HUES64 (cell line): Measurements from ENCODE around the gene PHKB.

Source experiments
- H3K27ac ChIP-seq: 2 replicates; pipeline ENCODE4 v1.7.0; 2013; ENCODE audit warnings: low read depth, low read length, inconsistent platforms
- H3K27me3 ChIP-seq: 2 replicates; pipeline ENCODE4 v1.6.1; 2013; ENCODE audit warnings: mild to moderate bottlenecking, low read length; ENCODE audit not compliant: insufficient read depth
- H3K36me3 ChIP-seq: 2 replicates; pipeline ENCODE4 v1.6.1; 2013; ENCODE audit warnings: mild to moderate bottlenecking, low read length; ENCODE audit not compliant: insufficient read depth
- H3K4me1 ChIP-seq: 2 replicates; pipeline ENCODE4 v1.6.1; 2013; ENCODE audit warnings: mild to moderate bottlenecking, low read length, moderate library complexity; ENCODE audit not compliant: insufficient read depth
- H3K4me3 ChIP-seq: 2 replicates; pipeline ENCODE4 v1.5.1; 2013; ENCODE audit warnings: mild to moderate bottlenecking, low read length, moderate library complexity
- H3K9ac ChIP-seq: 2 replicates; pipeline ENCODE4 v1.6.1; 2013; ENCODE audit warnings: mild to moderate bottlenecking, low read depth, low read length
- H3K9me3 ChIP-seq: 2 replicates; pipeline ENCODE4 v1.6.1; 2013; ENCODE audit warnings: low read depth, low read length; ENCODE audit not compliant: insufficient read depth
- WGBS: fragments of 150-250, 120-280 bp; methylation state at CpG from one replicate; pipeline ENCODE4 v1.1.7; 2013; ENCODE audit warnings: missing lambda C conversion rate; 5-methylcytosine and 5-hydroxymethylcytosine counted together

Gene PHKB

GRCh38 chr16:47715442-47716083 lies 254.4 kb downstream of the PHKB start:
- Histone ChIP-seq H3K4me3 (no peak overlapping the region), H3K27me3 (no peaks in the 10 kb centered on the region), H3K4me1 (no peaks in the 10 kb centered on the region), H3K9me3 (no peaks in the 10 kb centered on the region), H3K36me3 (no peaks in the 10 kb centered on the region), H3K9ac (no peak overlapping the region), H3K27ac (no peak overlapping the region)
- 89% methylated on average over 2 of the region's 2 CpGs for WGBS

GRCh38 chr16:47716571-47716970 lies 255.4 kb downstream of the PHKB start:
- no peak overlapping the region for H3K9ac ChIP-seq
- no peak overlapping the region for H3K27ac ChIP-seq
- H3K4me1 ChIP-seq = no peaks in the 10 kb centered on the region
- H3K27me3 ChIP-seq = no peaks in the 10 kb centered on the region
- H3K4me3 ChIP-seq = no peak overlapping the region
- no peaks in the 10 kb centered on the region for H3K36me3 ChIP-seq
- H3K9me3 ChIP-seq = no peaks in the 10 kb centered on the region
- WGBS = 91% methylated on average over 5 of the region's 5 CpGs

GRCh38 chr16:47719713-47720112 lies 258.6 kb downstream of the PHKB start:
- Histone ChIP-seq H3K36me3 (no peaks in the 10 kb centered on the region), H3K27me3 (no peaks in the 10 kb centered on the region), H3K4me1 (no peaks in the 10 kb centered on the region), H3K4me3 (no peak overlapping the region), H3K9me3 (no peaks in the 10 kb centered on the region), H3K9ac (no peak overlapping the region), H3K27ac (no peak overlapping the region)
- 94% methylated on average over 4 of the region's 4 CpGs for WGBS

GRCh38 chr16:47721006-47721637 lies 260.0 kb downstream of the PHKB start:
- 86% methylated on average over 5 of the region's 5 CpGs for WGBS
- Histone ChIP-seq H3K4me1 (no peaks in the 10 kb centered on the region; the same call in 1 of the 2 replicates), H3K27ac (no peak overlapping the region)

GRCh38 chr16:47722046-47722445 lies 260.9 kb downstream of the PHKB start:
- no peak overlapping the region for H3K27ac ChIP-seq
- WGBS = 97% methylated on average over 4 of the region's 4 CpGs

More at GRCh38 chr16:47721006-47721637, 260.0 kb downstream of the PHKB start:
- Histone ChIP-seq H3K36me3 (no peaks in the 10 kb centered on the region), H3K4me3 (no peak overlapping the region), H3K27me3 (no peaks in the 10 kb centered on the region), H3K9me3 (no peaks in the 10 kb centered on the region), H3K9ac (no peak overlapping the region)

GRCh38 chr16:47724115-47724785 lies 263.1 kb downstream of the PHKB start:
- H3K27me3 ChIP-seq = no peaks in the 10 kb centered on the region
- 92% methylated on average over 5 of the region's 5 CpGs for WGBS
- no peak overlapping the region for H3K27ac ChIP-seq
- H3K9ac ChIP-seq = no peak overlapping the region
- H3K4me1 ChIP-seq = no peaks in the 10 kb centered on the region; the same call in 1 of the 2 replicates
- H3K9me3 ChIP-seq = no peaks in the 10 kb centered on the region
- H3K4me3 ChIP-seq = no peak overlapping the region
- no peaks in the 10 kb centered on the region for H3K36me3 ChIP-seq

More at GRCh38 chr16:47722046-47722445, 260.9 kb downstream of the PHKB start:
- Histone ChIP-seq H3K4me1 (no peaks in the 10 kb centered on the region; the same call in 1 of the 2 replicates), H3K27me3 (no peaks in the 10 kb centered on the region), H3K4me3 (no peak overlapping the region), H3K9ac (no peak overlapping the region), H3K9me3 (no peaks in the 10 kb centered on the region), H3K36me3 (no peaks in the 10 kb centered on the region)

- H3K36me3 ChIP-seq = no peaks in the 10 kb centered on the region
- no peaks in the 10 kb centered on the region for H3K9me3 ChIP-seq
- no peaks in the 10 kb centered on the region for H3K27me3 ChIP-seq
- no peak overlapping the region for H3K27ac ChIP-seq
- 94% methylated on average over 9 of the region's 9 CpGs for WGBS
- no peaks in the 10 kb centered on the region; the same call in 1 of the 2 replicates for H3K4me1 ChIP-seq
- no peak overlapping the region for H3K9ac ChIP-seq
- H3K4me3 ChIP-seq = no peak overlapping the region
Measured at GRCh38 chr16:47725188-47725695, 264.1 kb downstream of the PHKB start.

GRCh38 chr16:47726031-47726675 lies 265.0 kb downstream of the PHKB start:
- no peak overlapping the region for H3K27ac ChIP-seq
- H3K36me3 ChIP-seq = no peaks in the 10 kb centered on the region
- H3K27me3 ChIP-seq = no peaks in the 10 kb centered on the region
- H3K9me3 ChIP-seq = no peaks in the 10 kb centered on the region
- H3K4me3 ChIP-seq = no peak overlapping the region
- peaks cover 5% of the 10 kb centered on the region for H3K4me1 ChIP-seq
- WGBS = 95% methylated on average over 8 of the region's 8 CpGs
- H3K9ac ChIP-seq = no peak overlapping the region

GRCh38 chr16:47727131-47727530 lies 266.0 kb downstream of the PHKB start:
- WGBS = 98% methylated on average over 6 of the region's 6 CpGs
- H3K4me3 ChIP-seq = no peak overlapping the region
- no peak overlapping the region for H3K27ac ChIP-seq
- no peaks in the 10 kb centered on the region for H3K27me3 ChIP-seq
- H3K4me1 ChIP-seq = peaks cover 12% of the 10 kb centered on the region
- no peaks in the 10 kb centered on the region for H3K9me3 ChIP-seq
- no peaks in the 10 kb centered on the region for H3K36me3 ChIP-seq
- H3K9ac ChIP-seq = no peak overlapping the region

- H3K36me3 ChIP-seq = no peaks in the 10 kb centered on the region
Measured at GRCh38 chr16:47728205-47728604, 267.1 kb downstream of the PHKB start.

GRCh38 chr16:47729701-47730100 lies 268.6 kb downstream of the PHKB start:
- no peaks in the 10 kb centered on the region for H3K27me3 ChIP-seq
- H3K36me3 ChIP-seq = no peaks in the 10 kb centered on the region
- H3K9ac ChIP-seq = no peak overlapping the region
- H3K4me3 ChIP-seq = no peak overlapping the region
- WGBS = 98% methylated on average over 12 of the region's 12 CpGs
- H3K9me3 ChIP-seq = no peaks in the 10 kb centered on the region
- no peak overlapping the region for H3K27ac ChIP-seq
- H3K4me1 ChIP-seq = peaks cover 36% of the 10 kb centered on the region

More at GRCh38 chr16:47728205-47728604, 267.1 kb downstream of the PHKB start:
- H3K9ac ChIP-seq = no peak overlapping the region
- H3K4me3 ChIP-seq = no peak overlapping the region
- no peaks in the 10 kb centered on the region for H3K27me3 ChIP-seq
- no peak overlapping the region for H3K27ac ChIP-seq
- H3K9me3 ChIP-seq = no peaks in the 10 kb centered on the region
- WGBS = 93% methylated on average over 3 of the region's 3 CpGs
- H3K4me1 ChIP-seq = peaks cover 23% of the 10 kb centered on the region
